CD14-positive monocyte (primary cell): Measurements from ENCODE around the gene PRR23E. TPM values are rescaled to one million over a fixed set of nuclear protein-coding genes. Genes with fewer than 3 reads are reported as not detected.

ENCODE experiments used
- DNase-seq, 3 donors: peaks; one replicate each; pipeline ENCODE4 v3.0.0-alpha.2; 2011 to 2022
- H2AFZ ChIP-seq: 2 replicates; pipeline ENCODE4 v1.6.0; 2012; ENCODE audit warnings: mild to moderate bottlenecking, low read depth, low read length, inconsistent platforms; ENCODE audit not compliant: insufficient read depth, poor library complexity, severe bottlenecking
- H3K27ac ChIP-seq, 2 donors: 1 replicate in 1 of 2; 2 replicates in 1 of 2; pipeline ENCODE4 v1.5.1; 2012 to 2013; ENCODE audit warnings: low read length in 2 of 2, control low read depth in 1 of 2, inconsistent platforms in 1 of 2, low read depth in 1 of 2, mild to moderate bottlenecking in 1 of 2
- H3K27me3 ChIP-seq, 2 donors: one replicate each; pipeline versions ENCODE4 v1.6.0 to v1.6.1; 2011 to 2013; ENCODE audit warnings: low read length in 2 of 2; ENCODE audit not compliant: control insufficient read depth in 2 of 2, insufficient read depth in 2 of 2
- H3K36me3 ChIP-seq, 2 donors: replicated peaks in 1 of 2; 1 replicate in 1 of 2; 2 replicates in 1 of 2; pipeline versions ENCODE4 v1.5.1 to v1.6.1; 2012 to 2013; ENCODE audit warnings: low read length in 2 of 2, control low read depth in 1 of 2, inconsistent platforms in 1 of 2, mild to moderate bottlenecking in 1 of 2; ENCODE audit not compliant: insufficient read depth in 2 of 2, control insufficient read depth in 1 of 2
- H3K4me1 ChIP-seq, 2 donors: 1 replicate in 1 of 2; 2 replicates in 1 of 2; pipeline versions ENCODE4 v1.5.1 to v1.6.1; 2012 to 2013; ENCODE audit warnings: low read length in 2 of 2, control low read depth in 1 of 2, inconsistent platforms in 1 of 2, mild to moderate bottlenecking in 1 of 2, moderate library complexity in 1 of 2; ENCODE audit not compliant: insufficient read depth in 2 of 2, control insufficient read depth in 1 of 2
- H3K4me2 ChIP-seq: replicated peaks from 2 replicates; pipeline ENCODE3; 2012; ENCODE audit warnings: low read length, moderate library complexity, mild to moderate bottlenecking; ENCODE audit not compliant: poor library complexity, severe bottlenecking; ENCODE audit errors: extremely low read depth
- H3K4me3 ChIP-seq, 3 experiments: fragments of 200-600 bp in 1 of 3; sonication (generic) in 1 of 3; replicated peaks in 1 of 3; 1 replicate in 2 of 3; 2 replicates in 1 of 3; pipeline ENCODE4 v1.5.1; 2011 to 2013; ENCODE audit warnings: low read length in 3 of 3, mild to moderate bottlenecking in 3 of 3, control low read depth in 2 of 3, low read depth in 2 of 3, inconsistent platforms in 1 of 3, moderate library complexity in 1 of 3
- H3K79me2 ChIP-seq: 2 replicates; pipeline ENCODE4 v1.6.0; 2012; ENCODE audit warnings: mild to moderate bottlenecking, control low read depth, inconsistent platforms, low read length, moderate library complexity; ENCODE audit not compliant: insufficient read depth
- H3K9ac ChIP-seq: 2 replicates; pipeline ENCODE4 v1.6.0; 2017; ENCODE audit warnings: low read length, mild to moderate bottlenecking; ENCODE audit not compliant: insufficient read depth, poor library complexity, severe bottlenecking
- H3K9me3 ChIP-seq, 2 donors: replicated peaks in 1 of 2; 1 replicate in 1 of 2; 2 replicates in 1 of 2; pipeline versions ENCODE4 v1.5.1 to v1.6.1; 2012 to 2013; ENCODE audit warnings: low read length in 2 of 2, control low read depth in 1 of 2; ENCODE audit not compliant: control insufficient read depth in 1 of 2, insufficient read depth in 1 of 2
- H4K20me1 ChIP-seq: 2 replicates; pipeline ENCODE4 v1.6.0; 2012; ENCODE audit warnings: mild to moderate bottlenecking, low read length, control low read depth, moderate library complexity; ENCODE audit not compliant: insufficient read depth
- H3K27ac Mint-ChIP-seq, 7 donors: one replicate each; pipeline ENCODE4 v1.8.0; 2020; ENCODE audit warnings: mild to moderate bottlenecking in 7 of 7, mixed read lengths in 7 of 7, moderate library complexity in 6 of 7, inconsistent platforms in 2 of 7
- H3K27me3 Mint-ChIP-seq, 3 donors: one replicate each; pipeline ENCODE4 v1.8.0; 2021 to 2022; ENCODE audit warnings: low read depth in 3 of 3, mild to moderate bottlenecking in 3 of 3, mixed read lengths in 3 of 3, moderate library complexity in 3 of 3, inconsistent platforms in 1 of 3
- H3K36me3 Mint-ChIP-seq, 2 donors: one replicate each; pipeline ENCODE4 v1.8.0; 2020; ENCODE audit warnings: mixed read lengths in 2 of 2, inconsistent platforms in 1 of 2, mild to moderate bottlenecking in 1 of 2
- H3K4me1 Mint-ChIP-seq: one replicate; pipeline ENCODE4 v1.8.0; 2020; ENCODE audit warnings: mild to moderate bottlenecking, mixed read lengths
- H3K4me3 Mint-ChIP-seq, 2 donors: one replicate each; pipeline ENCODE4 v1.8.0; 2020; ENCODE audit warnings: mild to moderate bottlenecking in 2 of 2, mixed read lengths in 2 of 2, moderate library complexity in 1 of 2
- H3K9me3 Mint-ChIP-seq, 7 donors: one replicate each; pipeline ENCODE4 v1.8.0; 2020 to 2022; ENCODE audit warnings: mixed read lengths in 7 of 7, mild to moderate bottlenecking in 6 of 7, moderate library complexity in 6 of 7, inconsistent platforms in 2 of 7
- WGBS: methylation state at CpG from one replicate; pipeline ENCODE4 v1.1.5; 2013; ENCODE audit warnings: missing lambda C conversion rate; ENCODE audit not compliant: insufficient coverage; 5-methylcytosine and 5-hydroxymethylcytosine counted together
- intact Hi-C, 2 donors: fragments of 100-400 bp; cut with micrococcal nuclease; formaldehyde crosslinking; loops; one replicate each; pipeline versions ENCODE4 v1.15.0 to v1.15.1; 2023
- polyA plus RNA-seq, 3 donors: library from polyadenylated mRNA; depleted of rRNA in 1 of 3; unstranded in 2 of 3; stranded (reverse) in 1 of 3; fragments of 300-500 nt in 2 of 3; fragments of >200 nt in 1 of 3; fragmentation: Illumina TruSeq in 2 of 3; gene quantifications; 1 replicate in 2 of 3; 2 replicates in 1 of 3; pipeline ENCODE4 v1.2.3, GENCODE V29; 2012 to 2021
- TF ChIP-seq, protein P1 (sequence below): fragments of 200-600 bp; IDR thresholded peaks from one replicate; pipeline ENCODE4 v1.8.0; 2022; ENCODE audit warnings: antibody characterized with exemption, mild to moderate bottlenecking

Gene PRR23E
- polyA plus RNA-seq, 3 donors: not detected

DNA sequence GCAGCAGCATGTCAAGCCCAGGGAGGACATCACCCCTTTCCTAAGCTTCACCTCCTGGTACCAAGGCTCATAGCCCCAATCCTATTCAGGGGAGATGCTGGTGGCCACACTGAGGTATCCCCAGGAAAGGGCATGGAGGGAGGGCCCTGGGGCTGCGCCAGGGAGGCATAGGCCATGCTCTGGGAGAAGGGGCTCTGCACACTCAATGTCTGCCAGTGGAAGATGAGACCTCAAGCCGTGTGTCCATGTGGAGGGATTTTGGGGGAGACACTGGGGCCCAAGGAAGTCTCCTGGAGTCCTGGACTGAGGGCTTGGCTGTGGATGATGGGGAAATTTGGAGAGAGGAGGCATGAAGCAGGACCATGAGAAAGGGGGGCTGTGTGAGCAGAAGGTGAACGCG is 21.2 kb upstream of the PRR23E start:
- Mint-ChIP-seq H3K27ac (peak overlapping the region in 1 of 7 donors; percentile 18), H3K36me3 (no peaks in the 10 kb centered on the region), H3K4me1 (peaks cover 6% of the 10 kb centered on the region), H3K27me3 (peaks cover 10 to 31% (median 16%) of the 10 kb centered on the region in 3 donors), H3K4me3 (no peak overlapping the region), H3K9me3 (peaks cover 0 to 9% (median 6%) of the 10 kb centered on the region in 7 donors)
- H3K79me2 ChIP-seq: no peaks in the 10 kb centered on the region
- H3K4me1 ChIP-seq: no peaks in the 10 kb centered on the region
- no peaks in the 10 kb centered on the region for H4K20me1 ChIP-seq
- H3K9me3 ChIP-seq: no peaks in the 10 kb centered on the region
- TF ChIP-seq, protein P1, sequence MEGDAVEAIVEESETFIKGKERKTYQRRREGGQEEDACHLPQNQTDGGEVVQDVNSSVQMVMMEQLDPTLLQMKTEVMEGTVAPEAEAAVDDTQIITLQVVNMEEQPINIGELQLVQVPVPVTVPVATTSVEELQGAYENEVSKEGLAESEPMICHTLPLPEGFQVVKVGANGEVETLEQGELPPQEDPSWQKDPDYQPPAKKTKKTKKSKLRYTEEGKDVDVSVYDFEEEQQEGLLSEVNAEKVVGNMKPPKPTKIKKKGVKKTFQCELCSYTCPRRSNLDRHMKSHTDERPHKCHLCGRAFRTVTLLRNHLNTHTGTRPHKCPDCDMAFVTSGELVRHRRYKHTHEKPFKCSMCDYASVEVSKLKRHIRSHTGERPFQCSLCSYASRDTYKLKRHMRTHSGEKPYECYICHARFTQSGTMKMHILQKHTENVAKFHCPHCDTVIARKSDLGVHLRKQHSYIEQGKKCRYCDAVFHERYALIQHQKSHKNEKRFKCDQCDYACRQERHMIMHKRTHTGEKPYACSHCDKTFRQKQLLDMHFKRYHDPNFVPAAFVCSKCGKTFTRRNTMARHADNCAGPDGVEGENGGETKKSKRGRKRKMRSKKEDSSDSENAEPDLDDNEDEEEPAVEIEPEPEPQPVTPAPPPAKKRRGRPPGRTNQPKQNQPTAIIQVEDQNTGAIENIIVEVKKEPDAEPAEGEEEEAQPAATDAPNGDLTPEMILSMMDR: no peak
- no peaks in the 10 kb centered on the region for H3K36me3 ChIP-seq
- no peak overlapping the region for H3K27ac ChIP-seq
- no peak overlapping the region for H3K9ac ChIP-seq
- no peak overlapping the region for H3K4me3 ChIP-seq
- peaks cover 0 to 7% of the 10 kb centered on the region in 2 donors for H3K27me3 ChIP-seq
- no peak overlapping the region for H2AFZ ChIP-seq
- no peak overlapping the region for H3K4me2 ChIP-seq
- 85% methylated on average over 4 of the region's 4 CpGs for WGBS
- intact Hi-C loops: loop anchor here in 1 of 2 donors (10.0 kb wide), 1 partner anchor 1497 kb away; no protein-coding TSS in a partner anchor
- no peak for DNase-seq

DNA sequence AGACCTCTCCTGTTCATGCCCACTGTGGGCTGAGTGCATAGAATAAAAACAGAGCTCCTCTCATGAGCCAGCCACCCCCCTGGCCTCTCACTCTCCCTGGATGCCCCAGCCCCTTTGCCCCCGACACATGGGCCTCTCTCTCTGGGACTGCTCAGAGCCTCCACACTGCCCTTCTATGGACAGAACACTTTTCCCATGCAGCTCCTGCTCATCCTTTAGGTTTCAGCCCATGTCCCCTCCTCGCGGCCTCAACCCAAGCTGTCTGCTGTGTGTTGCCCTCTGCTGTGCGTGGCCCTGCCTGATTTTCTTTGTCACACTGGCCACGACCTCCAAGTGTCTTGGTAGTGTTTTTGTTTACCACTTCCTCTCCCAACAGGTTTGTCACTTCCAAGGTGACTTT is 20.7 kb upstream of the PRR23E start:
- Mint-ChIP-seq H3K9me3 (peaks cover 0 to 12% (median 8%) of the 10 kb centered on the region in 7 donors), H3K4me3 (peak overlapping the region in 1 of 2 donors; percentile 33), H3K4me1 (peaks cover 6% of the 10 kb centered on the region), H3K27ac (no peak overlapping the region), H3K36me3 (no peaks in the 10 kb centered on the region), H3K27me3 (peaks cover 9 to 31% (median 13%) of the 10 kb centered on the region in 3 donors)
- TF ChIP-seq, protein P1: no peak
- H2AFZ ChIP-seq: no peak overlapping the region
- no peaks in the 10 kb centered on the region for H3K4me1 ChIP-seq
- no peaks in the 10 kb centered on the region for H3K79me2 ChIP-seq
- no peak overlapping the region for H3K4me2 ChIP-seq
- no peaks in the 10 kb centered on the region for H3K36me3 ChIP-seq
- no peak overlapping the region for H3K27ac ChIP-seq
- no peak for DNase-seq
- no peak overlapping the region for H3K4me3 ChIP-seq
- no peaks in the 10 kb centered on the region for H4K20me1 ChIP-seq
- H3K9ac ChIP-seq: no peak overlapping the region
- H3K9me3 ChIP-seq: peaks cover 0 to 1% of the 10 kb centered on the region in 2 donors
- intact Hi-C loops: loop anchor here in 1 of 2 donors (10.0 kb wide), 1 partner anchor 1497 kb away; no protein-coding TSS in a partner anchor
- peaks cover 0 to 7% of the 10 kb centered on the region in 2 donors for H3K27me3 ChIP-seq
- WGBS: 100% methylated on average over 1 of the region's 5 CpGs
